ENCODE data around the gene OR8S1.

DNA sequence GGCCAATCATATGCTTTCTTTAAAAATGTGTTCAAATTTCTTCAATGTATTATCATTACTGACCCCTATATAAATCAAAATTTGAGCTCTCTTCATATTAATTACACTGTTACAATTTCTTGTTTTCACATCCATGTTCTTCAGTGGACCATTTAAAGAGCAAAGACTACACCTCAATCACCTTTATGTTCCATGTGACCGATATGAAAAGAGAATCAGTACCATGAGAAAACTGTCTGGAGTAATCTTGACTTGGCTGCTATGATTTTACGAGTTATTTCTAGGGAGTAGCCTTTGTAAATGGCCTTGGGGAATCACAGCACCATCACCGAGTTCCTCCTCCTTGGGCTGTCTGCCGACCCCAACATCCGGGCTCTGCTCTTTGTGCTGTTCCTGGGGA lies at the start of gene OR8S1:
- TF ChIP-seq EZH2phosphoT487 (IDR thresholded peaks at IDR 0.05; ENCODE audit: borderline replicate concordance, low read depth) = no peak
- TF ChIP-seq REST (IDR thresholded peaks at IDR 0.05; ENCODE audit: low read depth, low read length) = no peak
- TF ChIP-seq CTCF (IDR thresholded peaks at IDR 0.05) = no peak
- TF ChIP-seq RAD21 (IDR thresholded peaks at IDR 0.05; ENCODE audit: low read length) = no peak
- no peak for TF ChIP-seq RCOR1 (IDR thresholded peaks at IDR 0.05; ENCODE audit: low read length)
- no peak for TF ChIP-seq JUND (IDR thresholded peaks at IDR 0.05)
- TF ChIP-seq TEAD4 (IDR thresholded peaks at IDR 0.05; ENCODE audit: borderline replicate concordance, insufficient read depth) = no peak
- no peak for TF ChIP-seq CHD2 (IDR thresholded peaks at IDR 0.05; ENCODE audit: low read length, partially characterized antibody)
- TF ChIP-seq MEF2A (IDR thresholded peaks at IDR 0.05; ENCODE audit: borderline replicate concordance, low read depth) = no peak
- no peak for TF ChIP-seq ZBTB33 (IDR thresholded peaks at IDR 0.05; ENCODE audit: borderline replicate concordance, low read depth)
- TF ChIP-seq GABPA (IDR thresholded peaks at IDR 0.05; ENCODE audit: low read depth) = no peak
- TF ChIP-seq RFX5 (IDR thresholded peaks at IDR 0.05; ENCODE audit: low read length) = no peak
- no peak for TF ChIP-seq USF2 (IDR thresholded peaks at IDR 0.05; ENCODE audit: borderline replicate concordance, low read depth, low read length)
- TF ChIP-seq YY1 (IDR thresholded peaks at IDR 0.05; ENCODE audit: low read depth) = no peak
